ENCODE results near the gene ARID1B.

ARID1B gene

GRCh38 chr6:156776840-156777576 lies at the start of gene ARID1B:
TSS of gene ARID1B (plus strand) at chr6:156777378. CDS start at chr6:156777681, 303 bp downstream.
- DNase-seq = peak; percentile 85

DNA sequence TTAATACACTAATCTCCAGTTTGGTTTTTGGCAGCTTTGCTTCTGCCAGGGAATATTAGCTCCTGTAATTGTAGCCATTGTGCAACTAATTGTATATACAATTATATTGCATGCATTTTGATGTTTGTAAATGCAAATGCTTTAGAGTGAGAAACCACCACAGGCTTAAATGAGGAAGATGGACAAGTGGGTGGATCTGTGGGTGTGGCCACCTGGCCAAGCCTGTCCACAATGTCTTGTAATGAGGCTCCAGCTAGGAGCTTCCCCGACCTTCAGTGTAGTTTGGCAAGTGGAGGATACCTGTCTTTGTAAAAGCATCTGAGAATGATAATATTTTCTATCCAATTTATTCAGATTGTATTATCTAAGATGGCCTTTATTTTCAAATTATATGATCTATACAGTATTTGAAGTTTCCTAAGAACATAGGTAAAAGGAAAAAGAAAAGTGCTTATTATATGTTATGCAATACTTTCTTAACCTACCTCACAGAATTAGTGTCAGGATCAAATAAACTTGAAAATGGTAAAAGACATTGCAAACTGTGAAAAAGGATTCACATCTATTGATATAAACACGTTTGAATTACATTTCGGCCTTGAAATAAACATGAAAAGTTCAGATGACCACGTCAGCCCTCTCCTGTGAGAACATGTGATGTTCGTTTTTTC lies 49.3 kb upstream of the ARID1B start:
- DNase-seq = peak; percentile 11

- no peak for DNase-seq
Measured at GRCh38 chr6:156729248-156729647, 47.9 kb upstream of the ARID1B start.

- no peak for DNase-seq
Measured at GRCh38 chr6:156731396-156731795, 45.8 kb upstream of the ARID1B start.

- no peak for DNase-seq
Measured at GRCh38 chr6:156735751-156736150, 41.4 kb upstream of the ARID1B start.

- no peak for DNase-seq
Measured at GRCh38 chr6:156740604-156741003, 36.6 kb upstream of the ARID1B start.

GRCh38 chr6:156741287-156742073 lies 35.7 kb upstream of the ARID1B start:
- no peak for DNase-seq

GRCh38 chr6:156747715-156748114 lies 29.5 kb upstream of the ARID1B start:
- DNase-seq = no peak

DNA sequence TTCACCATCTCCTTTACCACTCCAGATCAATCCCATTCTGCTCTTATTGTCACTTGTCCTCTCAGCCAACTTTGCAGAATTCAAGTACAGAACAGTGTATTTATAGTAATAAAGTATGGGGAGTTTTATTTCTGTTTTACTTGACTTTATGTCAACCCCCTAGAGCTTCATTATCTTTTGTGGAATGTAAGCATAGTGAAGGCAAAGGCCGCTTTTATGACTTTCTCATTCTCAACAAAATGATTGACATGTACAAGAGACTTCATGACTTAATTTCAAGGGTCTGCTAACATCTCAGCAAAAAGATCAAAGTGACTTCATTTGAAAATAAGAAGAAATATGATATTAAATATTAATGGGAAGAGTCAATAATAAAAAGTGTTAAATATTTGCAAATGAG lies 28.7 kb upstream of the ARID1B start:
- DNase-seq = no peak

DNA sequence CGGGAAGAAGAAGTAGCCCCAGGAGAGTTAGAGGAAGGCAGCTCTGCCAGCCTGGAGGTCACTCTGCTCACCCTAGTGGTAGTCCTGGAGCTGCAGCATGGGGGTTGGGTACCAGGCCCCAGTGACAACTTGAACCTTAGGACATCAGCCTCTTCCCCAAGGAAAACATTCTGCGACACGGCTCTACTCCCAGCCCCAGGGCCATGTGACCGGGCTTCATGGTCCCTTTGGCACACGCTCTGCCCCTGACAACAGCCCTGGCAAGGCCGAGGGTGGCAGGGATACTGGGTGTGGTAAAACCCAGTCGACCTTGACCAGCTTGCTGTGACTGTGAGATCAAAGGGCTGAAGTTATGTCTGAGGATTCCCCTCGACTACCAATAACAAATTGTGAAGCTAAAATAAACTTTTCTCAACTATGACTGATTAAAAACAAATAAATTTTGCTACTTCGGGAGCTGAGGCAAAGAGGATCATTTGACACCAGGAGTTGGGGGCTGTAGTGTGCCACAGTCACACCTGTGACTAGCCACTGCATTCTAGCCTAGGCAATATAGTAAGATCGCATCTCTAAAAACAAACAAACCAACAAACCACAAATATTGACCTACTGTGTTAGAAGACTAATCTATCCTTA lies 24.4 kb upstream of the ARID1B start:
- DNase-seq = no peak

- no peak for DNase-seq
Measured at GRCh38 chr6:156756630-156757610, 20.3 kb upstream of the ARID1B start.

GRCh38 chr6:156757849-156758248 lies 19.3 kb upstream of the ARID1B start:
- no peak for DNase-seq

- DNase-seq = no peak
Measured at GRCh38 chr6:156760377-156760776, 16.8 kb upstream of the ARID1B start.

GRCh38 chr6:156762547-156762946 lies 14.6 kb upstream of the ARID1B start:
- no peak for DNase-seq

GRCh38 chr6:156765117-156765516 lies 12.1 kb upstream of the ARID1B start:
- DNase-seq = no peak

DNA sequence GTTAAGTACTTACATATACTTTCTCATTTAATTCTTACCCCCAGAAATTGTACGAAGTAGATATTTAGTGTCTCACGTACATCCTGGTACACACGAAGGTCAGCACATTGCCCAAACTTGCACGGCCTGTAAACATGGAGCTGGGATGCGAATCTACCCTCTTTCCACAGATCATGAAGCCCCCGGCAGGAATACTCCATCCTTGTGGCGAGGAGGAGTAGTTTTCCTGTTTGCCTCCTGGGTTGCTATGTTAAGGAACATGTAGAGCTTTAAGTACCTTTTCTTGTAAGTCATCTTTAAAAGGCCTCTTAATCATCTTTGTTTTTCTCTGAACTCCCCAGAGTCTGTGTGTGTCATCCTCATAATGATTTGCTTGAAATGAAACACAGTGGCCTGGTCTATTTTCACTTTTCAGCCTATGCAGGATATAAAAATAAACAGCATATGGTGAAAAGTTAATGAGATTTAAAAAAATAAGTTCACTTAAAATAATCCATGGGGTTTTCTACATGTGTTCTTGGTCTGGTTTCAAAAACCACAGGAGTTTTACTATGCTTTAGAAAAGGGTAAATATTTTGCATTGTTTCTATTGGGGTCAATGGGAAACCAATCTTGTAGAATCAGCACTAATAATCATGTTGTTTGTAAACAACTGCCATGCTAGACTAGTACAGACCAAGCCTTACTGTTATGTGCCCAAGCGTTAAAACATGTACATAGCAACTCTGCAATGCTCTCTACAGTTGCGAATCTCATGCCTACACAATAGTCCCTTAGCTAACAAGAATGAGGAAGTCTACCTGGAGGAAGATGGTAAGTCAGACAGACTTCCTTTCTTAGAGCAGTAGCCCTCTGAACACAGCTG lies 9.3 kb upstream of the ARID1B start:
- DNase-seq = peak; percentile 37

- no peak for DNase-seq
Measured at GRCh38 chr6:156771047-156771446, 6.1 kb upstream of the ARID1B start.

GRCh38 chr6:156771761-156772160 lies 5.4 kb upstream of the ARID1B start:
- DNase-seq = no peak

DNA sequence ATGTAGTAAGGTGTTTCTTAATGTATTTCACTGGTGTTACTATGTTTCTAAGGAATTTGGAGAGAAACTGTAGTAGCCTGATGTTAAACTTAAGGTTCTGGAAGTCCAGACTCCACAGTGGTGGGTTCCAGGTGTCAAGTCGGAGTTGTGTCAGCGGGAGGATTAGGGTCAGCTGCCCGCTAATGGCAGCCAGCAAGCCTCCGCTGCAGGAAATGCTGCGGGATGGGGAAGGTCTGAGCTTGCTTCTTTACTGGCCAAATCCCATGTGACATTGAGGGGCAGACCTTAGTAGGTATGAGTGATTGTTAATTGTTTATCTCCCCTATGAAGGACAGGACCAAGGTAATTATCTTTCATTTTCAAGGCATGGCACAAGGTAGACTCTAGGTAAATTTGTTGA lies 3.7 kb upstream of the ARID1B start:
- no peak for DNase-seq

- no peak for DNase-seq
Measured at GRCh38 chr6:156773935-156774852, 3.0 kb upstream of the ARID1B start.
